ENCODE measurements around the gene CNST. TPM values are rescaled to one million over a fixed set of nuclear protein-coding genes. Genes with fewer than 3 reads are reported as not detected.

The CNST gene
- total RNA-seq, 3 donors from 2014 or later (not counting 1 experiment from before 2014, with no cell fraction given): 48.2 to 56.1 (median 49.7) TPM

- no peak for ATAC-seq
- WGBS (ENCODE audit: insufficient coverage): 88% methylated on average over 1 of the region's 2 CpGs
- Mint-ChIP-seq H3K9me3 (peaks cover 3% of the 10 kb centered on the region in 2 donors), H3K36me3 (peaks cover 10% of the 10 kb centered on the region), H3K27me3 (ENCODE audit: low read depth in 2 of 2) (no peaks in the 10 kb centered on the region), H3K27ac (no peak overlapping the region), H3K4me1 (no peaks in the 10 kb centered on the region), H3K4me3 (no peak overlapping the region)
- intact Hi-C loops (cut with micrococcal nuclease): no loop called here
- TF ChIP-seq CTCF (IDR thresholded peaks at IDR 0.05): no peak
- no peak for DNase-seq
- H3K9me3 ChIP-seq (ENCODE audit: control insufficient read depth, insufficient read depth, low read length): no peaks in the 10 kb centered on the region
- H3K36me3 ChIP-seq (ENCODE audit: control insufficient read depth, insufficient read depth, low read length): peaks cover 36% of the 10 kb centered on the region
- no peak overlapping the region for H3K27ac ChIP-seq (ENCODE audit: low read length)
- no peak overlapping the region for H3K4me3 ChIP-seq (ENCODE audit: low read length)
- no peaks in the 10 kb centered on the region for H3K27me3 ChIP-seq (ENCODE audit: control insufficient read depth, insufficient read depth, low read length)
- H3K4me1 ChIP-seq (ENCODE audit: control insufficient read depth, insufficient read depth, low read length): no peaks in the 10 kb centered on the region
These were observed 74.5 kb downstream of the CNST start for GRCh38 chr1:246640747-246641146.

- intact Hi-C loops (cut with micrococcal nuclease): no loop called here
- no peaks in the 10 kb centered on the region for H3K27me3 Mint-ChIP-seq (ENCODE audit: low read depth in 2 of 2)
- H3K27ac Mint-ChIP-seq: no peak overlapping the region
- H3K9me3 Mint-ChIP-seq: peaks cover 3% of the 10 kb centered on the region in 2 donors
- peaks cover 10% of the 10 kb centered on the region for H3K36me3 Mint-ChIP-seq
- Histone ChIP-seq H3K4me1 (ENCODE audit: control insufficient read depth, insufficient read depth, low read length) (no peaks in the 10 kb centered on the region), H3K27me3 (ENCODE audit: control insufficient read depth, insufficient read depth, low read length) (no peaks in the 10 kb centered on the region), H3K27ac (ENCODE audit: low read length) (no peak overlapping the region), H3K36me3 (ENCODE audit: control insufficient read depth, insufficient read depth, low read length) (peaks cover 34% of the 10 kb centered on the region), H3K4me3 (ENCODE audit: low read length) (no peak overlapping the region), H3K9me3 (ENCODE audit: control insufficient read depth, insufficient read depth, low read length) (no peaks in the 10 kb centered on the region)
- ATAC-seq: no peak
- H3K4me3 Mint-ChIP-seq: no peak overlapping the region
- H3K4me1 Mint-ChIP-seq: no peaks in the 10 kb centered on the region
- DNase-seq: no peak
- 94% methylated on average over 2 of the region's 2 CpGs for WGBS (ENCODE audit: insufficient coverage)
- TF ChIP-seq CTCF (IDR thresholded peaks at IDR 0.05): no peak
These were observed 75.1 kb downstream of the CNST start for GRCh38 chr1:246641394-246641793.

GRCh38 chr1:246642719-246643118 lies 76.5 kb downstream of the CNST start:
- H3K27ac ChIP-seq (ENCODE audit: low read length): no peak overlapping the region
- Mint-ChIP-seq H3K27me3 (ENCODE audit: low read depth in 2 of 2) (no peaks in the 10 kb centered on the region), H3K27ac (peak overlapping the region in 1 of 2 donors; percentile 22), H3K4me3 (no peak overlapping the region), H3K9me3 (peaks cover 3% of the 10 kb centered on the region in 2 donors), H3K4me1 (no peaks in the 10 kb centered on the region), H3K36me3 (peaks cover 10% of the 10 kb centered on the region)
- 99% methylated on average over 4 of the region's 6 CpGs for WGBS (ENCODE audit: insufficient coverage)
- H3K4me1 ChIP-seq (ENCODE audit: control insufficient read depth, insufficient read depth, low read length): no peaks in the 10 kb centered on the region
- peaks cover 33% of the 10 kb centered on the region for H3K36me3 ChIP-seq (ENCODE audit: control insufficient read depth, insufficient read depth, low read length)
- intact Hi-C loops (cut with micrococcal nuclease): no loop called here
- DNase-seq: no peak
- no peaks in the 10 kb centered on the region for H3K9me3 ChIP-seq (ENCODE audit: control insufficient read depth, insufficient read depth, low read length)
- ATAC-seq: no peak
- TF ChIP-seq CTCF (IDR thresholded peaks at IDR 0.05): no peak
- no peaks in the 10 kb centered on the region for H3K27me3 ChIP-seq (ENCODE audit: control insufficient read depth, insufficient read depth, low read length)
- no peak overlapping the region for H3K4me3 ChIP-seq (ENCODE audit: low read length)

GRCh38 chr1:246647113-246647512 lies 80.9 kb downstream of the CNST start:
- Histone ChIP-seq H3K4me3 (ENCODE audit: low read length) (no peak overlapping the region), H3K9me3 (ENCODE audit: control insufficient read depth, insufficient read depth, low read length) (no peaks in the 10 kb centered on the region), H3K27me3 (ENCODE audit: control insufficient read depth, insufficient read depth, low read length) (no peaks in the 10 kb centered on the region), H3K36me3 (ENCODE audit: control insufficient read depth, insufficient read depth, low read length) (peaks cover 47% of the 10 kb centered on the region), H3K4me1 (ENCODE audit: control insufficient read depth, insufficient read depth, low read length) (no peaks in the 10 kb centered on the region), H3K27ac (ENCODE audit: low read length) (no peak overlapping the region)
- intact Hi-C loops (cut with micrococcal nuclease): no loop called here
- ATAC-seq (no peak), DNase-seq (no peak)
- TF ChIP-seq CTCF (IDR thresholded peaks at IDR 0.05): no peak
- Mint-ChIP-seq H3K9me3 (peaks cover 3% of the 10 kb centered on the region in 2 donors), H3K36me3 (peaks cover 18% of the 10 kb centered on the region), H3K27me3 (ENCODE audit: low read depth in 2 of 2) (no peaks in the 10 kb centered on the region), H3K4me1 (peaks cover 7 to 12% of the 10 kb centered on the region in 2 donors), H3K27ac (no peak overlapping the region), H3K4me3 (no peak overlapping the region)
- 93% methylated on average over 10 of the region's 10 CpGs for WGBS (ENCODE audit: insufficient coverage)
